ENCODE measurements around the gene CYS1.
A peak's percentile ranks its signal among the peaks of the same experiment; 100 is the strongest.
"Not testable (repeated sequence)": the region's sequence is repeated elsewhere in the genome, so short reads cannot be mapped to it uniquely, and the experiment has no call there.

CYS1 gene

DNA sequence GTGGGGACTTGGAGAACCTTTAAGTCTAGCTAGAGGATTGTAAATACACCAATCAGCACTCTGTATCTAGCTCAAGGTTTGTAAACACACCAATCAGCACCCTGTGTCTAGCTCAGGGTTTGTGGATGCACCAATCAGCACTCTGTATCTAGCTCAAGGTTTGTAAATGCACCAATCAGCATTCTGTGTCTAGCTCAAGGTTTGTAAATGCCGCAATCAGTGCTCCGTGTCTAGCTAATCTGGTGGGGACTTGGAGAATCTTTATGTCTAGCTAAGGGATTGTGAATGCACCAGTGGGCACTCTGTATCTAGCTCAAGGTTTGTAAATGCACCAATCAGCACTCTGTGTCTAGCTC lies 11.7 kb upstream of the CYS1 start:
- not testable (repeated sequence) for DNase-seq (ENCODE audit: low read depth)

DNA sequence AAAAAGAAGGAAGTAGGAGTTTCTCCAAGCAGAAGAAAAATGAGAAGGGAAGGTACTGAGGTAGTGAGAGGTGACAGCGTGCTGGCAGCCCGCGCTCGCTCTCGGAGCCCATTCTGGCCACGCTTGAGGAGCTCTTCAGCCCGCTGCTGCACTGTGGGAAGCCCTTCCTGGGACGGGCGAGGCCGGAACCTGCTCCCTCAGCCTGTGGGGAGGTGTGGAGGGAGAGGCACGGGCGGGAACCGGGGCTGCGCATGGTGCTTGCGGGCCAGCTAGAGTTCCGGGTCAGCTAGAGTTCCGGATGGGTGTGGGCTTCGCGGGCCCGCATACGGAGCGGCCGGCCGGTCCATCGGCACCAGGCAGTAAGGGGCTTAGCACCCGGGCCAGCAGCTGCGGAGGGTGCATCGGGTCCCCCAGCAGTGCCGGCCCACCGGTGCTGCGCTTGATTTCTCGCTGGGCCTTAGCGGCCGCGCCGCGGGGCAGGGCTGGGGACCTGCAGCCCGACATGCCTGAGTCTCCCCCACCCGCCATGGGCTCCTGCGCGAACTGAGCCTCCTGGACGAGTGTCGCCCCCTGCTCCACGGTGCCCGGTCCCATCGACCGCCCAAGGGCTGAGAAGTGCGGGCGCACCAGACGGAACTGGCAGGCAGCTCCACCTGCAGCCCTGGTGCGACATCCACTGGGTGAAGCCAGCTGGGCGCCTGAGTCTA lies 11.1 kb upstream of the CYS1 start:
- no peak for DNase-seq (ENCODE audit: low read depth)

DNA sequence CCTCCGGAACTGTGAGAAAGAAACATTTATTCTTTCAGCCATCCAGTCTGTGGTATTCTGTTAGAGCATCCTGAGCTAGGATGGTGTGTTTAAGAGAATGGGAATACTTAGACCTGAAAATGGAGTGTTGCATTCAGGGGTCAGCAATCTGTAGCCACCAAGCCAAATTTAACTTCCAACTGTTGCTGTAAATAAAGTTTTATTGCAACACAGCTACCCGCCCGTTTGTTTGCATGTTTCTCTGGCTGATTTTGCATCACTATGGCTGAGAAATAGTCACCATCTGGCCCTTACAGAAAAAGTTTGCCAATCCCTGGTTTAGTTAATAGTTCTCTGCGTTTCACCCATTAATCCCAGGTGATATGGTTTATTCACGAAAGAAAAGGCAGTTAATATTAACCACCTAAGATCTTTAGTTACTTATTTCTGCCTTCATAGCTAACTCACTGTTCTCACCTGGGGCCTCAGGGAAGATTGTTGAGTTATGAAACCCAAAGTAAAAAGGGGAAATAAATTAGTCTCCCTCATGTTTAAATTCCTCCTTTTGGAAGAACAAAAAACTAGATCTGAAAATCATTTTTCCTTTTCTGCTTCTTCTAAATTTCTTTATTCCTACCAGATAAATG lies 9.5 kb upstream of the CYS1 start:
- DNase-seq (ENCODE audit: low read depth) = no peak

DNA sequence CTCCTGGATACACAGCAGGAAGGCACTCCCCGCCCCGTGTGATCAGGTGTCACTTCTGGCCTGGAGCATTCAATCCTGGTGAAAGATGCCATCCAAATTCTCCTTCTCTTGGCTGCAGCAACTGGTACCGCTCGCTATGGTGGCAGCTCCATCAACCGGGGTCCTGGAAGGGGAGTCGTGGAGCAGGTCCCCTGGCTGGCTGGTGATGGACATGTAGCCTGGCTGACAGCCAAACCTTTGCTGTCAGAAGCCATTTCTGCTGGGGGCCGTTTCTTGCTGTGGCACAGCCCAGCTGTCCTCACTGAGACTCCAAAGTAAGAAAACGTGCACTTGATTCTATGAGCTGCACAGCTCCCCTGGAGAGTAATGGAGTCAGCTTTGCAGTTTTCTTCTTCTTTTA lies 7.1 kb upstream of the CYS1 start:
- no peak for DNase-seq (ENCODE audit: low read depth)

DNA sequence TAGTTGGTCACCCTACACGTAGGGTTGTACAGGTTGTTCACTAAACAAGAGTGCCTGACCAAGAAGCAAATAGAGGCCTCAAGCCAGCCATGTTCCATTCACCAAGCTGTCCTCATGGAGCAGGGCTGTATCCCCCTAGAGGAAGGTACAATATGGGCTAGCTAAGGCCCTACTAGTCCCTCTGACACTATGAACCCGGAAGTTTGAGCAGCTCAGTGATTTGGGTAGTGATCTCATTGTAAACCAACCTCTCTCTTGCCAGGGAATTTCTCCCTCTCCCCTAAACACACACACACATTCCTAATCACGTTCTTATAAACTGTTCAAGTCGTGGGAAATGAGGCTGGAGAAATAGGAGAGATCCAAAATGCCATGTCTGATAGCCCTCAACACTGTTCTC lies 6.7 kb upstream of the CYS1 start:
- DNase-seq (ENCODE audit: low read depth) = no peak

DNA sequence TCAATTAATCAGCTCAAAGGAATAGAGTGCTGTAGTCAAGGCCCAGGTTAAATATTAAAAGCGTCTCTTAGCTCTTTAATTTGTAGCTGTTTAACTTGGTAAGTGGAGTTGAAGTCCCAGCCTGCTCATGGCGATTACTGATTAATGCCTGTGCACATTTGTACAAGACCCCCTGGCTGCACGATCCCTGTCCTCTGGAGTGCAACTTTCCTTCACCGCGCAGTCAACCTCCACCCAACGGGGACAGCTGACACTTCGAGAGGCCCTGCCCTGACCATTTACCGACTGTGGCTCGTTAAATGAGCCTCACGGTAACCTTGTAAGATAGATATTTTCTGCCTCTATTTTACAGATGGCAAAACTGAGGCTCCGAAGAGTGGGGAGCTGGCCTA lies 5.5 kb upstream of the CYS1 start:
- no peak for DNase-seq (ENCODE audit: low read depth)

DNA sequence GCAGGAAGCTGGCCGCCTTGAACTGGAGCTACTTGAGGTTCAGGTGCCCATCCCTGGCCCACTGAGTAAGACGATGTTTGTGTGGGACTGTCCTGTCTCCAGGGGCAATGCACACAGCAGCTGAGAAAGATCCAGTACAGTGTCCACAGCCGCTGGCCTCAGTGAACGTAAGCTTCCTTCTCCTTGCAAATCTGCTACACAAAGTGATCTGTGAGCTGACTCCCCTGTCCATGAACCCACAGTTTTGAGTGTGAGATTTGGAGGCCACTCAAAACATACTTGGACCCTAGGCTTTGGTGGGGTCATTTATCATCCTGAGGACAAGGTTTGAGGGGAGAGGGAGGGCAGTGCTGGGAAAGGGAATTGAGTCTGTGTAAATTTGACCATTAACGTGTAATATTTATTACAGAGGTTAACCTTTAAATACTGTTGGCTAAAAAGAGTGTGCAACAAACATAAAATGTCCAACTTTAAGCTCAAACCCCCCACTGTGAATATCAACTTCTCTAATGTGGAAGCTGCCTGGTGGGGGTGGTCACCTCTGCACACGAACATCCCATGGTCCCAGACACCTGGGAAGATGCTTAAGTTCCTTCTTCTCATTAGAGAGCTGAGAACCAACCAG lies 4.9 kb upstream of the CYS1 start:
- no peak for DNase-seq (ENCODE audit: low read depth)

DNA sequence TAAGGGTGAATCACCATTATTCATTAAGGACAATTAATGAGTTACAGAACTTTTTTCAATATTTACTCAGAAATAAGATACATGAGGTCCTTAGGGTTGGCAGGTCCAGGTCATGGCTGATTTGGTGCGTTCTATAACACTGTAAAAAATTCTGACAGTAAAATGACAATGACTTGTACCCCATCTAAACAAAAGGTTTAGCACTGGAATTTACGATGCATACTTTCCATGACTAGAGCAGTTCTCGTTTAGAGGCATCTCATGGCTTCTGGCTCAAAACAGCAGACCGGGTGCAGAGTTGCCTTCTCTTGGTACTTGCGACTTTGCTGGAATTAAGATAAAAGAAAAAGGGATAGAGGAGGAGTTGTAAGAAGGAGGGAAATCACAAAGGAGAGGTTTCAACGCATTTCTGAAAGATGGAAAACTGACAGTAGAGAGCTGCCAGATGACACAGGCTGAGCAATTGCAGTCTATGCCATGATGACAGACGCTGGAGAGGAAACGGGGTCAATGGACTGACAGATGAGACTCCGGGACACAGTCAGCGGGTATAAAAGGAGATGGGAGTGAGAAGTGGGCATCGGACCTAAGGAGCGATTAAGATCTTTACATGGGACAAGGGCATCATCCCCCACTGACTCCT lies 4.1 kb upstream of the CYS1 start:
- DNase-seq (ENCODE audit: low read depth) = no peak

DNA sequence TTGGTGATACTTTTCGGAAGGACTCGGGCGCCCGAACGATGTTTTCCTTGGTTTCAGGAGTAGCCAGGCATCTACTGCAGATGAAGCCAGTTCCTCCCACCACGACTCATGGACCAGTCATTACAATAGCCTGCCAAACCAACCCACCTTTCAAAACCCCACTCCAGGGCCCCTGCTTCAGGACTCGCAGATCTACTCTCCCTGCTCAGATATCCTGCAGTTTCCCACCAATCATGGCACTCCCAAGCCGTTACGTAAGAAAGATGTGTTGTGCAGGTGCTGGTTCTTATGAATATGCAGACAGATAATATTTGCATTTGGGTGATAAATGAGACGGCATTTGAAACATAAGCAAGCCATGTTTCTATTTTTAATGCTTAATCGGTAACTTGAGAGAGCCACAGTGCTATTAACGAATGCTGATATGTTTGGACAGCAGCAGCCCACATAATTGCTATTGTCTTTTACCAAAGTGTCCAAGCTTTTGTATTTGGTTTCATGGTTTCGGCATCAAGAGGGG lies 3.5 kb upstream of the CYS1 start:
- no peak for DNase-seq (ENCODE audit: low read depth)

DNA sequence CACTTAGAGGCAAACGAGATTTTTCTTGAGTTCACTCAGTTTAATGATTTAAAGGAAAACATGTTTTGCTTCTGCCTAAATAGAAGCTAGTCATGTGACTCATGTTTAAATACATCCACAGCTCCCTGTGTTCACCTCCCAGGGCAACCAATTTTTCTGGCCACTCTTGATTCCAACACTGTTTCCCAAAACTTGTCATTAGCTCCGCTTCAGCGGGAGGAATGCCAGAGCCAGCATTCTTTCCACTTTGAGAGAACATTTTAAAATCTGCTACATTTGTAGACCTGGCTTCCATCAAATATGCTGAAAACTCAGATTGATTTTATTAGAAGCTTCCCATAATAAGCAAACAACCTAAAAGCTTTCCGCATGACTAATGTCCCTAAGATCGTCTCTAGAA lies 2.8 kb upstream of the CYS1 start:
- no peak for DNase-seq (ENCODE audit: low read depth)

DNA sequence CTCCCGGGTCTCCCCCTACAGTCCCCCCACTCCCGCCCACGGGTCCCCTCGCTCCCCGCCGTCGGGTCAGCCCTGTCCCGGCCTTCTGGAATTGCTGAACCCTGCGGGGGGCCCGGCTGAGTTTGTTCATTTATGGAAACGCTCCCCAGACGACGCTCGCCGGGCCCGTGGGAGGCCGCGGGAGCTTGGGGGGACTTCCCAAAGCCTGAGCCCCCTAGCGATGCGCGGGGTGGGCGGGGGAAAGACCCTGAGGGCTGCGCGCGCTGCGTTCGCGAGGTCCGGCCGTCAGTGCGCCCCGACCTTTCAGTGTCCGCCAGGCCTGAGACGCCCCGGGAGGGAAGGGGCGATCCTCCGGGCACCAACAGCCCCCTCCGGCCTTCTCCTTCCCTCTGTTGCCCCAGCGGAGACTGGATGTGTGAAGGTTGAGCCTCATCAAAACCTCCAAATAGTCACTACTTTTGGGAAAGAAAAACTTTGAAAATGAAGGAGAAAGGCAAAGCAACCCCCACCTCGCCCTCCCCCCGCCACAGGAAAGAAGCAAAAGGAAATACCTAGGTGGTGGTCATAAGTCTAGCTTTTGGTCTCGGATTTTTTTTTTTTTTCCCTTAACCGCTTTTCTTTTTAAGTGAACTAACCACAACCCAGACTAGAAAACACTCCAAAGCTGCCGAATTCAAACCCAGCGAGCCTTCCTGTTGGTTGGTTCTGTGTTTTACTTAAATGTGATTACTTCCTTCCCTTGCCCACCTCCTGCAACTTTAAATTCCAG lies 509 bp upstream of the CYS1 start:
- DNase-seq (ENCODE audit: low read depth) = no peak

DNA sequence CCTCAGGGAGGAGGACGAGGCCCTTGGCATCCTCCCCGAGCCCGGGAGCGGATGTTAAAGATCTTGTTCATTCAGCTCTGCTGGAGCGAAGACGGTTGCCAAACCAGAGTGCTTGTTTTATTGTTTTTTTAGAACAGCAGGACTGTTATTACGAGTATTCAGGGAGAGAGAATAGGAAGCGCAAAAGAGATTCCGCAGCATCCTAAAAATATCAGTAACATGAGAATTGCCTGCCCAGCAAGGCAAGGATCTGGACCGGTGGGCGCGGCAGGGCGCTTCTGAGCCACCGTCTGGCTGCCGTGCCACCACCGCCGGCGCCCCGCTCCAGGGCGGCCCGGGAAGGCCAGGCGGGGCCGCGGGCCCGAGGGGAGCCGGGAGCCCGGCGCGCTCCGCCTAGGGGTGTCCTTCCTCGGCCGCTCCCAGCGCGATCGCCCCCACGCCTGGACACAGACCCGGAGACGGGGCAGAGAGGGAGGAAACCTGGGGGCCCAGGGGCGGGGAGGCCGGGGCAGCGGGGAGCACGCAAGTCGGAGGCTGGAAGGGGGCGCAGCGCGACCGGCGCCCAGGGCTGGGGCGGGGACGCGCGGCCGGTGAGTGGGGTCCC lies 843 bp downstream of the CYS1 start:
- no peak for DNase-seq (ENCODE audit: low read depth)

DNA sequence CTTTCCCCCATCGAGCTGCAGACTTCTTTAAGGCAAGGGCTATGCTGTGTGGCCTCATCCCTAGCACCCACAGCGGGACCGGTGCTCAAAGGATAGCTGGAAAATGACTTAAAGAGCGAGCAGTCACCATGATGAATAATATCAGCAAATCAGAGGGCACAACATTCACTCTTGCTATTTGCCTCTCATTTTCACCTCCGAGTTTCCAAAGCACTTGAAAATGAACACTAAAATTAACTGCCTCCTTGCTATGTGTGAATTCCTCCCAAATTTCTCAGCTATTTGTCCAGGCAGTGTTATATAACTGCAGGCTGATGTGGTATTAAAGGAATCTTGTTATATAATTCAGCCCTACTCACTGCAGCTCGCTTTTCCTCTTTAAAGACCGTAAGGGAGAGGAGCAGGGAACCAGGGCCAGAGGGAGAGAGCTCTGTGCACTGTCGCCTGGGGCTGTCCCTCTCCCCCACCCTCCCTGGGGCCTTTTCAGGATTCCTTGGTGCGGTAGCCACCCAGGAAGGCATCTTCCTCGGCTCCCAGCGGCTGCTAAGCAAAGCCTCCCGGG lies 1.4 kb downstream of the CYS1 start:
- no peak for DNase-seq (ENCODE audit: low read depth)

DNA sequence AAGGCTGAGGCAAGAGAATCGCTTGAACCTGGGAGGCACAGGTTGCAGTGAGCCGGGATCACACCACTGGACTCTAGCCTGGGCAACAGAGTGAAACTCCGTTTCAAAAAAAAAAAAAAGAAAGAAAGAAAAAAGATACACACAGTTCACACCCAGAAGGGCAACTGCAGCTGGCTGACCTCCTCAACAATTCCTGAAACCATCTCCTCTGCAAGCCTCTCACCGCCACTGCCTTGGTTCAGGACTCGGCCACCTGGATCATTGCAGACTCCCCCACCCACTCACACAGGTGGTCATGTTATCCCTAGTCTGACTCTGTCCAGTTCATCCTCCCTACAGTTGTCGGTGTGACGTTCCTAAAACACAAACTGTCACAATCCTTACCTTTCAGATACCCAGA lies 2.2 kb downstream of the CYS1 start:
- DNase-seq (ENCODE audit: low read depth) = no peak

DNA sequence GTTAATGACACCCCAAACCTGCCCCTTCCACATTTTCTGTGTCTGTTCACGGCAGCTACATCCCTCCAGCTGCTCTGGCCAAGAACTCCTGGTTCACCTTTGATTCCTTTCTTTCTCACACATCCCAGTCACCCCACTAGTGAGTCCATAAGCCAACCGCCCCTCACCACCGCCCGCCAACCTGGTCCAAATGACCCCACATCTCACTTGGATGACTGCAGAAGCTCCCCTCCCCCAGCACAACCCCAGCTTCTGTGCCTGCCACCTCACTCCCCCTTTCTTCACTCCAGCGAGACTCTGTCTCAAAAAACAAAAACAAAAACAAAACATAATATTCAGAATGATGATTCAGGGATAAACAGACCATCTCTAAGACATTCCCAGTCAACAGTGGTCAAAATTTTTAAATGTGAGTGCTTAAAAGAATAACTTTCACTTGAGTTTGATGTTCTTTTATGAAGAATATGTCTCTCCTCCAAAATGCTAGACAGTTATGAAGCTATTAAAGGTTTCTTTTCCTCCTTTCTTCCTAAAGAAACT lies 3.2 kb downstream of the CYS1 start:
- DNase-seq (ENCODE audit: low read depth) = no peak

DNA sequence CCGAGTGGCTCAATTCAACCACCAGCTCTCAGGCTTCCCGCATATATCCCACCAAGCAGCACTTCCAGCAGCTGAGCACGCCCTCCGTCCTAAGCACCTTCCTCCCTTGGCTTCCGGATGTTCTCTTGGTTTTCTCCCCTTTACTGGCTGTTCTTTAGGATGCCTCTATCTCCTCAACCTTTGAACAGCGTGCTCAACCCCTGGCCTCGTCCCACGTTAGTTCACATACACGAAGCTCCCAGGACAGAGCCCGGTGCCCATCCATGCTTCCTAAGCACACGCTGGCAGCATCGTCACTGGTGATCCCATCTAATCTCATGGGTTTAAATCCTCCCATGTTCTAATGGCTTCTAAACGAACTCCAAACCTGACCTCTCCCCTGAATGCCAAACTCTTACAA lies 3.7 kb downstream of the CYS1 start:
- no peak for DNase-seq (ENCODE audit: low read depth)

DNA sequence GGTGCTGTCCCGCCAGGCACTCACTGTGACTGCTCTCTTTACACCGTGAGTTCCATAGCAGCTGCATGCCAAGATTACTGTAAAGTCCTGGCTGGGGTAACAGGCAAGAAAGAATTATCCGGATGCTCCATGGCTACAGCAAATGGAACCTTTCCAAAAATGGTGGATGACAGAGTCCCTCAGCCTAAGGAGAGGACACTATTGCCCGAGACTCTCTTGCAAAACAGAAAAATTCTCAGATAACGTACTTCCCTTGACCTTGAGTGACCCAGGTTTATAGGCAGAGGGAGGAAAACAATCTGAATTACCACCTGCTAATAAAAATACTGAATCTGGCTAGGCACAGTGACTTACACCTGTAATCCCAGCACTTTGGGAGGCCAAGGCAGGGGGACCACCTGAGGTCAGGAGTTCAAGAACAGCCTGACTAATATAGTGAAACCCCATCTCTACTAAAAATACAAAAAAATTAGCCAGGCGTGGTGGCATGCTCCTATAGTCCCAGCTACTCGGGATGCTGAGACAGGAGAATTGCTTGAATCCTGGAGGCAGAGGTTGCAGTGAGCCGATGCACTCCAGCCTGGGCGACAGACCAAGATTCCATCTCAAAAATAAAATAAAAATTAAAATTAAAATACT lies 4.5 kb downstream of the CYS1 start:
- no peak for DNase-seq (ENCODE audit: low read depth)

DNA sequence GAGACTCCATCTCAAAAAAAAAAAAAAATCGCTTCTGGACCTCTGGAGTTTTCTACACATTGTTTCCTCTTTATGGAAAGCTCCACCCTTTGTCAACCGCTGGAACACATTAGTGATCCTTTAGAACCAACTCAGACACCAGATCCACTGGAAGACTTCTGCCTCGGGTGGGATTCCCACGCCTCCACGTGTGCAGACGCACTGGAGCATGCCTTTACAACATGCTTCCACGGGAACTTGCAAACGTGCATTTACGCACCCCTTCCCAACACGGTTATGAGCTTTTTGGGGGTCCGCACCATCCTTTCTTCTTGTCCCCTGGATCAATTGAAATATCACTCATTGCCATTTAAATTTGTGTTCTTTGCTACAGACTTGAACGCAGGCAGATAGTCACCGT lies 5.1 kb downstream of the CYS1 start:
- no peak for DNase-seq (ENCODE audit: low read depth)

DNA sequence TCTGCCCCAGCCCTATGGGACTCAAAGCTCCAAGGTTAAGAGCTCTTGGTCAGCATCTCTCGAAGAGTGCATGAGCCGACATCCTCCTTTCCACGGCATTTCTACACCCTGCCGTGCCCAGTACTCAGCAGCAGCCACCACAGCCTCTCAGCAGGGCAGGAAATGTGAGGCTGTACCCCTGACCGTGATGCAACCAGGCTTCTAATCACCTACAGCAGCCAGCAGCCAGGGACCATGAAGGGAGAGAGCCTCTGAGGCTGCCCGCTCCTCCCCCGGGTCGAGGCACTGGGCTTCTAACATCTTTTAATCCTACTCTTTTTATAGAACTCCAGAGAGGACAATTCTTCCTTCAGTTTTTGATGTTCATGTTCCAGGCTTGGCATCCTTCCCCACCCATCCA lies 6.5 kb downstream of the CYS1 start:
- no peak for DNase-seq (ENCODE audit: low read depth)

DNA sequence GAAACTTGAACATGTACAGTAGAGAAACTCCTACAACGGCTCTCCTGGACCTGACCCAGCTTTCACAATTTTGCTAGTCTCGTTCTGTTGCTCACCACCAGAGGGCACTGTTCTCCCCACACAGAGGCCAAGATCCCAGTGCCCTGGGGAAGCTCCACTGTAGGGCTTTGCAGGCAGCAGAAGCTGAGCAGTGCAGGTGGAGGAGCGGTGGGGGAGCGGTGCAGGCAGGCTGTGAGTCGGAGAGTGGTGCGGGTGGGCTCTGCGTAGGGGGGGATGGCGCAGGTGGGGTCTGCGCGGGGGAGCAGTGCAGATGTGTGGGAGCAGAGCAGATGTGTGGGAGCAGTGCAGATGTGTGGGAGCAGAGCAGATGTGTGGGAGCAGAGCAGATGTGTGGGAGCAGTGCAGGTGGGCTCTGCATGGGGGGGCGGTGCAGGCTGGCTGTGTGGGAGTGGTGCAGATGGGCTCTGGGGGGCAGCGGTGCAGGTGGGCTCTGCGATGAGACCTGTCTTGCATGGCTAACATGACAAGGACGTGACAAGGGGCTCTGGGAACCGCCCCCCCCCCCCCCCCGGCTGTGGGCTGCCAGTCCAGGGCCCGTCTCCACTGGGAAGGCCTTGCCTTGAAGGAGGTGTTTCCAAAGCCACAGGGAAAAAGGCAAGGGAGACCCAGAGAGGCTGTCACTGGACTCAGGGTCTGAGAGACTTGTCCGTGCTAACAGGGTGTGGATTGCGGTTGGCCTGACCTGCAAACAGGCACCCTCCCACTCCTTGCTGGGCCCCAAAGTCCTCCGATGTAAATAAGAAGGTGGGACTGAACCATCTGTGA lies 7.3 kb downstream of the CYS1 start:
- peak; percentile 75 for DNase-seq (ENCODE audit: low read depth)
